ENCODE data around the gene RUNX3.

The RUNX3 gene

DNA sequence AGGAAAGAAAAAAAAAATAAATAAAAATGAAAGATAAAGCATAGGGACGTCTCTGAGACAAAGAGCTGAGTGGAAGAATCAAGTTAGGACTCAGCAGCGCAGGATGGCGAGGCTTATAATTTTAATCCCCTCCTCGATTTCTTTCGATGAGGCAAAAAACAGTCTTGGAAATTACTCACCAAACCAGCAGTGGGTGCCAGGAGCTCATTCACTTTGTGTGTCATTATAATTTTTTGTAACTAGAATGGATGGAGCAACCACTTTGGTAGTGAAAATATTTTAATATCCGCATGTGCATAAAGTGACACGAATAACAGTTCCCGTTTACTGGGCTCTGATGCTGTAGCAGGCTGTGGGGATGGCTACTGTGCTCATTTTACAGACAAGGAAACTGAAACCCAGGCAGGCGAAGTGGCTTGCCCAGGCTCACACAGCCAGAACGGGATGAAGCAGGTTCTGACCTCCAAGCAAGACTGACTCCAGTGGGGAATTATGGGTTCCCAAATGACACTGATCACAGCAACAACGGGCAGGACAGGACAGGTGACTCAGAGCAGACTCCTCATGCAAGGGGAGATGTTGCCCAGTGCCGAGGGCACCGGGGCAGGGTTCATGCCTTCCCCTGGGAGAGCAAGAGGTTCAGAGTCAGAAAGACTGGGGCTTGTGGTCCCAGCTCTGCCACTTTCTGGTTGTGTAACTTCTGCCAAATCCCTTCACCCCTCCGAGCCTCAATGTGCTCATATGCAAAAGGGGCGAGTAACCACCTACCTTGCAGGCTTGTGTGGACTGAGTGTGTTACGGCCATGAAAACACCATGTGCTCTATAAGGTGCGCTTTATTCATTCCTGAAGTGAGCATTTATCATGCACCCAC lies 63.6 kb downstream of the RUNX3 start:
- H3K9me2 ChIP-seq (replicated peaks; ENCODE audit: insufficient read depth, low read length) = no peaks in the 10 kb centered on the region
- no peak overlapping the region for H3K27ac ChIP-seq (ENCODE audit: low read length)
- no peaks in the 10 kb centered on the region for H3K36me3 ChIP-seq (replicated peaks; ENCODE audit: insufficient read depth, low read length)
- no peaks in the 10 kb centered on the region for H3F3A ChIP-seq (ENCODE audit: insufficient read depth, low read length)
- H3K4me2 ChIP-seq (ENCODE audit: low read depth, low read length) = peak overlapping the region; percentile 16; the same call in 1 of the 2 replicates
- H3K79me2 ChIP-seq (ENCODE audit: low read length) = no peaks in the 10 kb centered on the region
- no peak overlapping the region for H2AFZ ChIP-seq (ENCODE audit: low read length)
- no peaks in the 10 kb centered on the region for H3K27me3 ChIP-seq (replicated peaks; ENCODE audit: insufficient read depth, low read length)
- H3K9ac ChIP-seq (ENCODE audit: low read length) = no peak overlapping the region
- H3K4me1 ChIP-seq (ENCODE audit: low read length) = no peaks in the 10 kb centered on the region
- H4K20me1 ChIP-seq (ENCODE audit: insufficient read depth, low read length) = no peaks in the 10 kb centered on the region
- TF ChIP-seq, protein P1, sequence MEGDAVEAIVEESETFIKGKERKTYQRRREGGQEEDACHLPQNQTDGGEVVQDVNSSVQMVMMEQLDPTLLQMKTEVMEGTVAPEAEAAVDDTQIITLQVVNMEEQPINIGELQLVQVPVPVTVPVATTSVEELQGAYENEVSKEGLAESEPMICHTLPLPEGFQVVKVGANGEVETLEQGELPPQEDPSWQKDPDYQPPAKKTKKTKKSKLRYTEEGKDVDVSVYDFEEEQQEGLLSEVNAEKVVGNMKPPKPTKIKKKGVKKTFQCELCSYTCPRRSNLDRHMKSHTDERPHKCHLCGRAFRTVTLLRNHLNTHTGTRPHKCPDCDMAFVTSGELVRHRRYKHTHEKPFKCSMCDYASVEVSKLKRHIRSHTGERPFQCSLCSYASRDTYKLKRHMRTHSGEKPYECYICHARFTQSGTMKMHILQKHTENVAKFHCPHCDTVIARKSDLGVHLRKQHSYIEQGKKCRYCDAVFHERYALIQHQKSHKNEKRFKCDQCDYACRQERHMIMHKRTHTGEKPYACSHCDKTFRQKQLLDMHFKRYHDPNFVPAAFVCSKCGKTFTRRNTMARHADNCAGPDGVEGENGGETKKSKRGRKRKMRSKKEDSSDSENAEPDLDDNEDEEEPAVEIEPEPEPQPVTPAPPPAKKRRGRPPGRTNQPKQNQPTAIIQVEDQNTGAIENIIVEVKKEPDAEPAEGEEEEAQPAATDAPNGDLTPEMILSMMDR (IDR thresholded peaks at IDR 0.05; ENCODE audit: low read length) = no peak
- TF ChIP-seq EZH2 (optimal IDR thresholded peaks at IDR 0.05; ENCODE audit: low read depth, low read length) (no peak), EZH2phosphoT487 (IDR thresholded peaks at IDR 0.05; ENCODE audit: low read length) (no peak)
- H3K9me3 ChIP-seq (replicated peaks; ENCODE audit: insufficient read depth, low read length) = no peaks in the 10 kb centered on the region
- H3K4me3 ChIP-seq (ENCODE audit: low read length) = no peak overlapping the region; the same call in 1 of the 2 replicates
- DNase-seq = no peak

DNA sequence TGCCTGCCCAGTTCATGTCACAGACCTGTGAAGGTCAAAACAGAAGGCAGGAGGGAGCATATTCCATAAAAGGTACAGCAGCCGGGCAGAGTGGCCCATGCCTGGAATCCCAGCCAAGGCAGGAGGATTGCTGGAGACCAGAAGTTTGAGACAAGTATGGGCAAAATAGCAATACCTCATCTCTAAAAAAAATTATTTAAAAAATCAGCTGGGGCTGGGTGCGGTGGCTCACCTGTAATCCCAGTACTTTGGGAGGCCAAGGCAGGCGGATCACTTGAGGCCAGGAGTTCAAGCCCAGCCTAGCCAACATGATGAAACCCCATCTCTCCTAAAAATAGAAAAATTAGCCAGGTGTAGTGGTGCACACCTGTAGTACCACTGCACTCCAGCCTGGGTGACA lies 64.5 kb downstream of the RUNX3 start:
- H3K27me3 ChIP-seq (replicated peaks; ENCODE audit: insufficient read depth, low read length) = no peaks in the 10 kb centered on the region
- no peaks in the 10 kb centered on the region for H3K9me3 ChIP-seq (replicated peaks; ENCODE audit: insufficient read depth, low read length)
- H3K36me3 ChIP-seq (replicated peaks; ENCODE audit: insufficient read depth, low read length) = no peaks in the 10 kb centered on the region
- H4K20me1 ChIP-seq (ENCODE audit: insufficient read depth, low read length) = no peaks in the 10 kb centered on the region
- no peak overlapping the region for H3K4me3 ChIP-seq (ENCODE audit: low read length)
- H3K27ac ChIP-seq (ENCODE audit: low read length) = no peak overlapping the region
- no peak overlapping the region for H3K9ac ChIP-seq (ENCODE audit: low read length)
- no peaks in the 10 kb centered on the region for H3F3A ChIP-seq (ENCODE audit: insufficient read depth, low read length)
- no peak for TF ChIP-seq EZH2phosphoT487 (IDR thresholded peaks at IDR 0.05; ENCODE audit: low read length)
- TF ChIP-seq, protein P1 (IDR thresholded peaks at IDR 0.05; ENCODE audit: low read length) = no peak
- TF ChIP-seq EZH2 (optimal IDR thresholded peaks at IDR 0.05; ENCODE audit: low read depth, low read length) = no peak
- H3K9me2 ChIP-seq (replicated peaks; ENCODE audit: insufficient read depth, low read length) = no peaks in the 10 kb centered on the region
- no peaks in the 10 kb centered on the region for H3K79me2 ChIP-seq (ENCODE audit: low read length)
- H3K4me2 ChIP-seq (ENCODE audit: low read depth, low read length) = no peak overlapping the region
- no peak for DNase-seq
- no peaks in the 10 kb centered on the region for H3K4me1 ChIP-seq (ENCODE audit: low read length)
- no peak overlapping the region for H2AFZ ChIP-seq (ENCODE audit: low read length)

DNA sequence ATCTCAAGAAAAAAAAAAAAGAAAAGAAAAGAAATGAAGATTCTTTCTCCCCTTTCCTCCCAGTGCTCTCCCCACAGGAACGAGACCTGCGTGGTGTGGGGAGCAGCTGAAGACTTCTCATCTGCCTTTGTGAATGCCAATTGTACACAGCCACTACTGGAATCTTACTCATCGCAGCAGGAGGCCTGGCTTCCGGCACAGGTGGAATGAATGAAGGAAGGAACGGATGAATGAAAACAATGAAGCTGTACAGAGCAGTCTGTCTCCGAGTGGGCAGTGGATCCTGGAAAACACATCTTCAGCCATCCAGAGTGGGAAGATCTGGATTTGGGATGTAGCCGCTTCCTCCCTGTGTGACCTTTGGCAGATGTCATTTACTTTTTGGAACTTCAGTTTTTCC lies 64.9 kb downstream of the RUNX3 start:
- no peak for DNase-seq
- Histone ChIP-seq H3K9me2 (replicated peaks; ENCODE audit: insufficient read depth, low read length) (no peaks in the 10 kb centered on the region), H3K27ac (ENCODE audit: low read length) (no peak overlapping the region), H3K36me3 (replicated peaks; ENCODE audit: insufficient read depth, low read length) (no peaks in the 10 kb centered on the region), H3K9ac (ENCODE audit: low read length) (no peak overlapping the region), H3K79me2 (ENCODE audit: low read length) (no peaks in the 10 kb centered on the region), H4K20me1 (ENCODE audit: insufficient read depth, low read length) (no peaks in the 10 kb centered on the region), H3K4me2 (ENCODE audit: low read depth, low read length) (no peak overlapping the region), H3K4me3 (ENCODE audit: low read length) (no peak overlapping the region), H3K9me3 (replicated peaks; ENCODE audit: insufficient read depth, low read length) (no peaks in the 10 kb centered on the region), H3K4me1 (ENCODE audit: low read length) (no peaks in the 10 kb centered on the region), H3F3A (ENCODE audit: insufficient read depth, low read length) (no peaks in the 10 kb centered on the region), H3K27me3 (replicated peaks; ENCODE audit: insufficient read depth, low read length) (no peaks in the 10 kb centered on the region), H2AFZ (ENCODE audit: low read length) (no peak overlapping the region)
- TF ChIP-seq, protein P1 (IDR thresholded peaks at IDR 0.05; ENCODE audit: low read length) = no peak
- TF ChIP-seq EZH2 (optimal IDR thresholded peaks at IDR 0.05; ENCODE audit: low read depth, low read length) = no peak
- TF ChIP-seq EZH2phosphoT487 (IDR thresholded peaks at IDR 0.05; ENCODE audit: low read length) = no peak
